ENCODE data around the gene MED13L. TPM values are rescaled to one million over a fixed set of nuclear protein-coding genes. Genes with fewer than 3 reads are reported as not detected.

The MED13L gene
- total RNA-seq, 1 experiment from 2014 or later = 80.5 TPM

- no peak for TF ChIP-seq ZNF263 (CRISPR knock-in tag; IDR thresholded peaks at IDR 0.05; ENCODE audit: low read depth)
- ChIA-PET POLR2A (interaction anchor here (0.7 to 1.2 kb wide), 2 partner anchors 21 to 240 kb away, joined by 3 read pairs; no protein-coding TSS in a partner anchor), CTCF (interaction anchor here (0.9 to 1.5 kb wide), 9 partner anchors 9 to 437 kb away, joined by 3 to 10 read pairs (median 3); partner anchors contain the start of gene MED13L)
These were observed 10.7 kb downstream of the MED13L start for GRCh38 chr12:116266631-116267349.

GRCh38 chr12:116266168-116266601 is 11.3 kb downstream of the MED13L start:
- TF ChIP-seq CTCF (IDR thresholded peaks at IDR 0.05) = no peak
- no peak for TF ChIP-seq ETV6 (CRISPR knock-in tag; IDR thresholded peaks at IDR 0.05)
- no peak for TF ChIP-seq ELF4 (CRISPR knock-in tag; IDR thresholded peaks at IDR 0.05; ENCODE audit: low read depth)
- TF ChIP-seq NR1H2 (CRISPR knock-in tag; IDR thresholded peaks at IDR 0.05) = no peak
- no peak for TF ChIP-seq ZNF281 (CRISPR knock-in tag; IDR thresholded peaks at IDR 0.05)
- TF ChIP-seq OVOL2 (CRISPR knock-in tag; IDR thresholded peaks at IDR 0.05; ENCODE audit: borderline replicate concordance) = no peak
- TF ChIP-seq PREB (CRISPR knock-in tag; IDR thresholded peaks at IDR 0.05; ENCODE audit: borderline replicate concordance) = no peak
- TF ChIP-seq ERG (CRISPR knock-in tag; IDR thresholded peaks at IDR 0.05) = no peak
- TF ChIP-seq JUN (CRISPR knock-in tag; IDR thresholded peaks at IDR 0.05) = no peak
- no peak for TF ChIP-seq STAT6 (CRISPR knock-in tag; conservative IDR thresholded peaks at IDR 0.05; ENCODE audit: low read depth)
- no peak for TF ChIP-seq ZNF138 (CRISPR knock-in tag; conservative IDR thresholded peaks at IDR 0.05)
- no peak for TF ChIP-seq HMGA2 (CRISPR knock-in tag; IDR thresholded peaks at IDR 0.05)
- TF ChIP-seq TCF7 (CRISPR knock-in tag; IDR thresholded peaks at IDR 0.05; ENCODE audit: low read depth) = no peak
- TF ChIP-seq ZNF232 (CRISPR knock-in tag; IDR thresholded peaks at IDR 0.05) = no peak
- TF ChIP-seq CREB1 (CRISPR knock-in tag; IDR thresholded peaks at IDR 0.05) = no peak
- no peak for TF ChIP-seq TEAD1 (CRISPR knock-in tag; IDR thresholded peaks at IDR 0.05)
- TF ChIP-seq MAX (CRISPR knock-in tag; IDR thresholded peaks at IDR 0.05) = no peak
- TF ChIP-seq MYBL2 (CRISPR knock-in tag; IDR thresholded peaks at IDR 0.05) = no peak
- TF ChIP-seq USF1 (CRISPR knock-in tag; IDR thresholded peaks at IDR 0.05) = no peak
- TF ChIP-seq ZNF263 (CRISPR knock-in tag; IDR thresholded peaks at IDR 0.05; ENCODE audit: low read depth) = no peak
- DNase-seq (ENCODE audit: low spot score) (no peak), ATAC-seq (peak; percentile 96)
- H3K27ac Mint-ChIP-seq = no peak overlapping the region
- ChIA-PET CTCF (interaction anchor here (0.7 to 1.5 kb wide), 11 partner anchors 10 to 437 kb away, joined by 3 to 10 read pairs (median 3); partner anchors contain the start of gene MED13L), POLR2A (interaction anchor here (1.2 kb wide), 1 partner anchor 21 kb away, joined by 3 read pairs; no protein-coding TSS in a partner anchor)
- no peaks in the 10 kb centered on the region for H3K36me3 Mint-ChIP-seq
- H3K4me1 Mint-ChIP-seq = peaks cover 28% of the 10 kb centered on the region
- H3K9me3 Mint-ChIP-seq = no peaks in the 10 kb centered on the region
- no peak overlapping the region for H3K4me3 Mint-ChIP-seq
- H3K27me3 Mint-ChIP-seq (ENCODE audit: low read depth) = no peaks in the 10 kb centered on the region

More at GRCh38 chr12:116266631-116267349, 10.7 kb downstream of the MED13L start:
- no peaks in the 10 kb centered on the region for H3K36me3 Mint-ChIP-seq
- H3K4me3 Mint-ChIP-seq = no peak overlapping the region
- H3K27me3 Mint-ChIP-seq (ENCODE audit: low read depth) = no peaks in the 10 kb centered on the region
- no peaks in the 10 kb centered on the region for H3K9me3 Mint-ChIP-seq
- no peak for ATAC-seq
- peaks cover 27% of the 10 kb centered on the region for H3K4me1 Mint-ChIP-seq
- H3K27ac Mint-ChIP-seq = no peak overlapping the region
- DNase-seq (ENCODE audit: low spot score) = no peak

Measured in WTC11 (cell line).